Measurements from ENCODE around the gene PTPRR.
A peak's percentile ranks its signal among the peaks of the same experiment; 100 is the strongest.

The PTPRR gene

GRCh38 chr12:70683976-70684375 is 236.6 kb downstream of the PTPRR start:
- no peak for DNase-seq

GRCh38 chr12:70671698-70672097 is 248.8 kb downstream of the PTPRR start:
- no peak for DNase-seq

GRCh38 chr12:70670948-70671347 is 249.6 kb downstream of the PTPRR start:
- DNase-seq, result no peak

DNA sequence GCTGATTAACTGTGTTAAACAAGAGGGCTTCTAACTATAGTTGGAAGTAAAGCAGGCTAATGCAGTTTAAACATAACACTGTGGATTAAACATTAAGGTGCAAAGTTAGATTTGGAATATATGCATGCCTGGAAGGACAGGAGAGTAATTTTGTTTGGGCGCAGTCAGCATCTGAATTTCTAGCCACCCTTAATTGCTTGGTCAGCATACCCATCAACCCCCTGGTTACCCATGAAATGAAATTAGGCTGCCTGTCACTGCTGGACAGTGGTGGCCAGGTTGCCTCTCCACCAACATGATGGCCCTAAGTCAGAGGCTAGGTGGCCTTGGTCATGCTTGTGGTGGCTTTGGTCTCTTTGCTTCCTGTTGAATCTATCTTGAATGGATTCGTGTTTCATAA is 253.3 kb downstream of the PTPRR start:
- no peak for DNase-seq

DNA sequence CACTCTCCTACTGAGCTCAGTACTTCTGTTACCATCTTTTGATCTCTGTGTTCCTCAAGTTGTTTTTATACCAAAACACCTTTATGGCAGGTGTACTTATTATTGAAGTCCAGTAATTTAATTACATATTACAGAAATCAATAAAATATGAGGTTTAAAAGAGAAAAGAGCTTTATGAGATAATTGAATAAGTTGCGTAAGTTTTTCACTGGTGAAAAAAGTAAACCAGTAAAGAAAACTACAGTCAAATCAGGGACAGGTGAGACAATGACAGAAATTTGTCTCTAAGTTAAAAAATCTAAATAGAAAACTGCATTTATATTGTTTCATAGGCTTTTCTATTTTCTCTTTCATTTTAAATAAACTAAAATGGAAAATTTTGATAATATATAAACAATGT is 254.2 kb downstream of the PTPRR start:
- no peak for DNase-seq

DNA sequence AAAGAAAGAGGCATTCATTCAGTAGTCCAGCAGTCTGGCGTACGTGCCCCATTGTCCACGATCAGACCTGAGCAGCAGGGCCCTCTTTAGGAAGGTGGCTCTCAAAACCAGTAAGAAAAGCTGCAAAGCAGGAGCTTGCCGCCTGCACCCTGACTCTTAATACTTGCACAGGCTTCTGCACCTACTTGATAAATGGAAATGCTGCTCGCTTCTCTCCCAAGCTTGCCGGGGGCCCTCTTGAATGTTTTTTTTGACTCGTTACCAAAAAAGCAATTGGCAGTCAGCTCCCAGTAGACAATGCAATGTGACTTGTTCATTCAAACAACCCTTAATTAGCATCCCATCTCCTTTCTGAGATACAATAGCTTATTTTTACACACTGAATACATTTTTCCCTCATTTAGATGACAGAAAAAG is 256.1 kb downstream of the PTPRR start:
- peak in 1 of 2 experiments; percentile 7 for DNase-seq

- DNase-seq, result no peak
These were observed 256.7 kb downstream of the PTPRR start for GRCh38 chr12:70663838-70664237.

- no peak for DNase-seq
These were observed 258.9 kb downstream of the PTPRR start for GRCh38 chr12:70661466-70662161.

GRCh38 chr12:70660620-70661219 is 259.8 kb downstream of the PTPRR start:
- DNase-seq, result no peak

GRCh38 chr12:70660002-70660604 is 260.4 kb downstream of the PTPRR start:
- DNase-seq, result no peak

- DNase-seq, result no peak
These were observed 261.4 kb downstream of the PTPRR start for GRCh38 chr12:70659077-70659606.

GRCh38 chr12:70657616-70658286 is 262.8 kb downstream of the PTPRR start:
- no peak for DNase-seq

- no peak for DNase-seq
These were observed 268.1 kb downstream of the PTPRR start for GRCh38 chr12:70652451-70652850.

DNA sequence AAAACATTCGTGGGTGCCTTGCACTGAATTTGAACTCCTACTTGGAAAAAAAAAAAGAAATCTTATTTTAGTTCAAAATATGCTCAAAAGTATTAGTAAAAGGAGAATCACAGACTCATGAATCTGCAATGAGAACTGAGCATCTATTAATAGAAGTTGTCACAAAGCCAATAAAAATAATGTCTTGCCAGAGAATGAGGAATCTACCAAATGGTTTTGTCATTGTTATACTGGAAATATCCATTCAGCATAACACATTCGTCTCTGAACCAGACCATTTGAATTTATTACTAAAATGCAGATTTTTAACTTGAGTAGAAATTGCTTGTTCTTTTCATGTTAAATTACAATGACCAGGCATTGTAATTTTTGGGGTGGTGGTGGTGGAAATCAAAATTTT is 271.7 kb downstream of the PTPRR start:
- DNase-seq, result no peak

DNA sequence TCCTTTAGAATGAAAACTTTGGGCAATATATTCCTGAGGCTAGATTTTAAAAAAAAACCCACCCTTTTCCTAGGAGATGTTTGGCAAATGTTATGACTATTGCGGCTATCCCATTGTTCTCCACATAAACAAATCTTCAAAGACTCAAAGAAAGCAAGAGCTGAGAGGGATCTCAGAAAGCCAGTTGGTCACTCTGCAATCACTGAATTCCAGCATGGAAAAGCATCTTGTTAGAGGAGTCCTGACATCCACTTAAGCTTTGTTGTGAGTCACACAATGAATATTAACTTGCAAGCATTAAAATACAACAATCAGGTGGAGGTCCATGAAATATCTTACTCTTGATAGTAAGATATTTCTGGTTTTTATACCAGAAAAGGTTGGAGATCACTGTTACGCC is 272.3 kb downstream of the PTPRR start:
- no peak for DNase-seq

- DNase-seq, result no peak
These were observed 273.7 kb downstream of the PTPRR start for GRCh38 chr12:70646850-70647249.

DNA sequence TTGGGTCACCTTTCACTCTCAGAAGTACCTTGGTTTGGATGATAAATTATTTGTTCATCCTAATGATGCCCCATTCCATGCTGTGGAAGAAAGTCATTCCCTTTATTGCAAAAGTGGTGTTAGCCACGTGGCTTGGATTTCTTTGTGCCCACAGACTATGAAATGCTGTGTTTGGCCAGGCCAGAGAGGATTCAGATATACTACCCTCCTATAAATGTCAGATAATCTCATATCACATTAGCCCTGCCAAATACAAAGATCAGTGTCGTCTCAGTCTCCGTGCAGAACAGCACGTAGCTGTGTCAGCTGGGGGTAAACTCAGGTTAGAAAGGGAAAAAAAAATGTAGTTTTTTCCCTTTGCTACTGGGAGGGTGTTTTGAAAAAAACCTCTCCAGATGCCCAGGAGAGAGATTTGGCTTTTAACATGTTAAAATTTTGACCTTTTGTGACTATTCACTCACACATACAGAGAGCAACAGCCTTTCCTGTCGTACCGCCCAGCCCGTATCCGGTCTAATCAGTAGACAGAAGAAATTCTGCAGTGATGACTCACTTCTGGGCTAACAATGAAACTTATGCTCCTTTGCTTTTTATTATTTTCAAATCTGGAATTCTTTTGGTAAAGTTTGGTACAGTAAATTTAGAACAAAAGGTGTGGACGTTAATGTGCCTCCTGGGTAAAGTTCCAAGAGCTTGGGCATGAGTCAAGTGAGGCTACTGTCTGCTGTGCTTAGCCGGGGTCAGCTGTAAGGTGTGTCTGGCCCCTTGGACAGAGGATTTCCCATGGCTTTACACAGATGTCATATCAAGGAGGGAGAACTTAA is 274.8 kb downstream of the PTPRR start:
- DNase-seq, result peak in 1 of 2 experiments; percentile 45

DNA sequence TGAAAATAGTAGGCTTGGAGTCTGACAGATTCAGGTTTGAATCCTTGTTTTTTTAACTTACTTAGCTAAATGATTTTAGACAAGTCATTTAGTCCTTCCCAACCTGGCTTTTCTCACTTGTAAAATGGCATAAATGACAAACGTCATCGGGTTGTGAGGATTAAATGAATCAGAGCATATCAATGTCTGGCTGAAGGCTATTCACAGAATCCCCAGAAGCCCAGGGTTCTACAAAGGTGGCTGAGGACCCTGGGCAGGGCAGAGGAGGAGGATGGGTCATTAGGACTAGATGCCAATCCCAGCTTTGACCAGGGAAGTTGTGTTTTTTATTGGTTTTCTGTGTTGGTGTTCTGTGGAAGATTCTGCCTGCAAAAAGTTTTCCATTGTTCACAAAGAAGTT is 275.7 kb downstream of the PTPRR start:
- DNase-seq, result no peak

- DNase-seq, result no peak
These were observed 276.6 kb downstream of the PTPRR start for GRCh38 chr12:70643939-70644338.

- DNase-seq, result no peak
These were observed 278.8 kb downstream of the PTPRR start for GRCh38 chr12:70641691-70642090.

GRCh38 chr12:70640901-70641300 is 279.6 kb downstream of the PTPRR start:
- DNase-seq, result no peak

DNA sequence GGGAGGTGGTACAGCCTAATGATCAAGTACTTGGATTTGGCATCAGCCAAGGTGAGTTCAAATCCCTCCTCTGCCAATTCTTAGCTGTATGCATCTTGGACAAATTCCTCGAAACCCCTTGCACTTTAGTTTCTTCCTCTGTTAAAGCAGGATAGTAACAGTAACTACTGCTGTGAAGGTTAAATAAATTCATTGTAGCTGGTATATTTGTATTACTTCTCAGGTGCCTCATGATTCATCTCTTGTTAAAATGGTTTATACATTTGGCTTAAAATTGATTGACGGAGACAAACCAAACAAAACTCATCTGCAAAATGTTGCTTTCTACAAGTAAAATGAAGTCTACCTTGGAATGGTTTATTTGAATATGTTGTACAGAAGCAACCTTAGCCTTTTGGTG is 281.0 kb downstream of the PTPRR start:
- DNase-seq, result no peak
